ENCODE data around the gene TSHZ1. TPM values are rescaled to one million over a fixed set of nuclear protein-coding genes. Genes with fewer than 3 reads are reported as not detected.

TSHZ1 gene
- total and polyA plus RNA-seq, 2 donors from 2014 or later, result 7.0 to 31.3 TPM

- intact Hi-C loops (cut with DNase I), result no loop called here
These were observed 44.7 kb upstream of the TSHZ1 start for GRCh38 chr18:75165926-75166325.

GRCh38 chr18:75167137-75167536 is 43.5 kb upstream of the TSHZ1 start:
- Histone ChIP-seq H3K36me3 (ENCODE audit: control insufficient read depth in 2 of 3, insufficient read depth in 3 of 3, low read length in 3 of 3) (no peaks in the 10 kb centered on the region), H3K27me3 (ENCODE audit: control insufficient read depth, insufficient read depth, low read length) (no peaks in the 10 kb centered on the region), H3K4me1 (ENCODE audit: control insufficient read depth in 2 of 3, insufficient read depth in 2 of 3, low read depth in 1 of 3, low read length in 3 of 3) (no peaks in the 10 kb centered on the region), H3K9ac (ENCODE audit: low read length in 3 of 3) (no peak overlapping the region), H3K27ac (ENCODE audit: low read depth in 2 of 2, low read length in 2 of 2) (no peak overlapping the region), H3K4me3 (ENCODE audit: low read length in 3 of 3) (no peak overlapping the region), H3K9me3 (ENCODE audit: control insufficient read depth in 2 of 3, insufficient read depth in 1 of 3, low read length in 3 of 3) (no peaks in the 10 kb centered on the region)
- TF ChIP-seq CTCF (IDR thresholded peaks at IDR 0.05; ENCODE audit: borderline replicate concordance, extremely low read depth, insufficient read depth), result no peak
- DNase-seq, result no peak
- FAIRE-seq, result no peak
- intact Hi-C loops (cut with DNase I), result no loop called here

More at GRCh38 chr18:75165926-75166325, 44.7 kb upstream of the TSHZ1 start:
- TF ChIP-seq CTCF (IDR thresholded peaks at IDR 0.05; ENCODE audit: borderline replicate concordance, extremely low read depth, insufficient read depth), result no peak
- DNase-seq, result no peak
- H3K36me3 ChIP-seq (ENCODE audit: control insufficient read depth in 2 of 3, insufficient read depth in 3 of 3, low read length in 3 of 3), result no peaks in the 10 kb centered on the region
- no peaks in the 10 kb centered on the region for H3K4me1 ChIP-seq (ENCODE audit: control insufficient read depth in 2 of 3, insufficient read depth in 2 of 3, low read depth in 1 of 3, low read length in 3 of 3)
- H3K27ac ChIP-seq (ENCODE audit: low read depth in 2 of 2, low read length in 2 of 2), result no peak overlapping the region
- FAIRE-seq, result no peak
- no peaks in the 10 kb centered on the region for H3K9me3 ChIP-seq (ENCODE audit: control insufficient read depth in 2 of 3, insufficient read depth in 1 of 3, low read length in 3 of 3)
- H3K27me3 ChIP-seq (ENCODE audit: control insufficient read depth, insufficient read depth, low read length), result no peaks in the 10 kb centered on the region
- H3K9ac ChIP-seq (ENCODE audit: low read length in 3 of 3), result no peak overlapping the region
- no peak overlapping the region for H3K4me3 ChIP-seq (ENCODE audit: low read length in 3 of 3)

DNA sequence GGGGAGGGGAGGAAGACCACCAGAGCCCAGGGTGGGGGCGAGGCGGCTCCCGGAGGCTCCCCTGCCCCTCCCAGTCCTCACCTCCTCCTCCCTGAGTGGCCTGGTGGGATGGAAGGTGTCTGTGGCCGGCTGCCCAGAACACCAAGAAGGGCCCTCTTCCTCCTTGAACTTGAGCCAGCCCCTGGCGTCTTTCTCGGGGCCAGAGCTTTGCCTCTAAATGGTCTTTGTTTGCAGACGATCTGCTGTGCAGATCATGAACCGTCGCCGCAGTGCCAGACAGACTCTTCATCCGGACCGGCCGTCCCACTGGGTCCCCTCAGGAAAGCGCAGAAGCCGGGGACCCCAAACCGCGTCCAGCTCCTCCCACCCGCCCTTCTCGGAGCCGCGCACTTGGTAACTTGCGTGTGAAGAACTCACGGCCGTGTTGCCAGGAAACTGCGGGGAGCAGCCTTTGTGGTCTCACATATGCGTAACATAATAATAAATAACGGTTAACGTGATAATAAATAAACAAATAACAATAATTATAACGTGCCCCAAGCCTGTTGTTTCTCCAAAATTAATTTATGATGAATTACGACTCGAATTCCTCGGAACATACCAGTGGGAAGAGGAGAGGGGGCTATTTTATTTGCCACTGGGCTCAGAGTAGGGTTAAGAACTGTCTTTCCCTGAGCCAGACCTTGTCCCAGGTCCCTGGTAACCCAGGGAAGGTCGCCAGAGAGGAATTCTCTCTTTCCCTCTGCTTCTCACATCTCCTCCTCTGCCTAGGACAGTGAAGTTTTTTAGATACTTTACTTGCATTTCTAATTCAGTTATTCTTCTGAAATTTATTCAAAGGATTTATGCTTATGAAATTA is 42.6 kb upstream of the TSHZ1 start:
- TF ChIP-seq CTCF (IDR thresholded peaks at IDR 0.05; ENCODE audit: borderline replicate concordance, extremely low read depth, insufficient read depth), result no peak
- H3K36me3 ChIP-seq (ENCODE audit: control insufficient read depth in 2 of 3, insufficient read depth in 3 of 3, low read length in 3 of 3), result no peaks in the 10 kb centered on the region
- H3K9me3 ChIP-seq (ENCODE audit: control insufficient read depth in 2 of 3, insufficient read depth in 1 of 3, low read length in 3 of 3), result no peaks in the 10 kb centered on the region
- H3K9ac ChIP-seq (ENCODE audit: low read length in 3 of 3), result no peak overlapping the region
- intact Hi-C loops (cut with DNase I), result no loop called here
- H3K4me3 ChIP-seq (ENCODE audit: low read length in 3 of 3), result no peak overlapping the region
- FAIRE-seq (no peak), DNase-seq (no peak)
- peak overlapping the region; percentile 23 to 27 for H3K27ac ChIP-seq (ENCODE audit: low read depth in 2 of 2, low read length in 2 of 2)
- H3K4me1 ChIP-seq (ENCODE audit: control insufficient read depth in 2 of 3, insufficient read depth in 2 of 3, low read depth in 1 of 3, low read length in 3 of 3), result no peaks in the 10 kb centered on the region
- H3K27me3 ChIP-seq (ENCODE audit: control insufficient read depth, insufficient read depth, low read length), result no peaks in the 10 kb centered on the region
